Muscle of leg (tissue), 11 donors: ENCODE results near the gene MYRF. TPM values are rescaled to one million over a fixed set of nuclear protein-coding genes. Genes with fewer than 3 reads are reported as not detected.
A peak's percentile ranks its signal among the peaks of the same experiment; 100 is the strongest.

ENCODE experiments used
- DNase-seq: peaks from one replicate; pipeline ENCODE4 v3.0.0; 2013
- H3K27ac ChIP-seq: one replicate; pipeline ENCODE4 v1.5.1; 2013; ENCODE audit warnings: mild to moderate bottlenecking, low read length, control low read depth
- H3K27me3 ChIP-seq: one replicate; pipeline ENCODE4 v1.6.1; 2013; ENCODE audit warnings: low read length; ENCODE audit not compliant: control insufficient read depth, insufficient read depth
- H3K36me3 ChIP-seq: one replicate; pipeline ENCODE4 v1.6.1; 2013; ENCODE audit warnings: low read length; ENCODE audit not compliant: control insufficient read depth, insufficient read depth
- H3K4me1 ChIP-seq: one replicate; pipeline ENCODE4 v1.6.1; 2013; ENCODE audit warnings: low read length; ENCODE audit not compliant: control insufficient read depth, insufficient read depth
- H3K4me3 ChIP-seq: one replicate; pipeline ENCODE4 v1.5.1; 2013; ENCODE audit warnings: low read length, control low read depth
- H3K9me3 ChIP-seq: replicated peaks from 2 replicates; pipeline ENCODE4 v1.6.1; 2013; ENCODE audit warnings: low read depth, low read length; ENCODE audit not compliant: control insufficient read depth
- WGBS: methylation state at CpG from one replicate; pipeline ENCODE4 v1.1.5; 2013; ENCODE audit warnings: missing lambda C conversion rate; ENCODE audit not compliant: insufficient coverage; 5-methylcytosine and 5-hydroxymethylcytosine counted together
- polyA plus RNA-seq, 8 donors: library from polyadenylated mRNA; unstranded; fragments of 120-200 nt; gene quantifications; one replicate each; pipeline versions ENCODE4 v1.2.1 to v1.2.3, GENCODE V29; 2013; ENCODE audit warnings: inconsistent platforms in 1 of 8, low replicate concordance in 1 of 8; ENCODE audit not compliant: insufficient read length in 8 of 8, insufficient read depth in 1 of 8
- total RNA-seq: library from RNA; stranded (reverse); fragments of 120-200 nt; gene quantifications from one replicate; pipeline ENCODE4 v1.2.4, GENCODE V29; 2013

The MYRF gene
- total and polyA plus RNA-seq, 9 donors = 0.49 to 3.3 (median 1.3) TPM

DNA sequence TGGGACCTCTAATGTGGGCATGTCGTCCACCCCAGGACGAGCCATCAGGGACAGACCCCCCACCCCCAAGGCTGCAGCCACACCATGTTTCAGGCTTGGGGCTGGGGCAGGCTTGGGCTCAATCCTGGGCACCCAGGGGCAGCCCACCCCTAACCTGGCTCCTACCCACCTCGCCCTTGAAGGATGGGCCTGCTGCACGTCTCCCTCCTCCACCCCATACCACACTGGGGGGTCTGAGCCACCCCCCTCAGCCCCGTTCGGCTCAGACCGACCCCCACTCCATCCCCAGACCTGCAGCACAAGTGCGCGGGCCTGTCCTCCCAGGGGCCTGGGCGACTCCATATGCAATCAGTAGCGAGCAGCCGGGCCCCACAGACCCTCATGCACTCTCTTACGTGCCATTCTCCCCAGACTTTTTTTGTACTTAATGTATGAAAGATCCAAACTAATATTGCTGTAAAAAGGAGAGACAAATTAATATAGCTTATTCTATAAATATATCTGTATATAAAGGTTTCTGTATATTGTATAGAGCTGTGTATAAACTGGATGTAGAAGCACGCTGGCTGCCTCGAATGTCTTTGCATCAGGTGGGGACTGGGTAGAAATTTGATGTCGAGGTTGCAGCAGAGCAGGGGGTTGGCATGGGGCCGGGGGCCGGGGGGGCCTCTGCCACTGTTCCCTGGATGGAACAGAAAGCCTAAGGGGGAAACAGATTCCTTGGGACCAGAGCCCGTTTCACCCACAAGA, 5.8 kb upstream of the MYRF start:
- H3K4me1 ChIP-seq = peaks cover 53% of the 10 kb centered on the region
- no peak overlapping the region for H3K4me3 ChIP-seq
- H3K36me3 ChIP-seq = peaks cover 21% of the 10 kb centered on the region
- DNase-seq = no peak
- 73% methylated on average over 9 of the region's 19 CpGs for WGBS
- H3K27ac ChIP-seq = no peak overlapping the region
- peaks cover 6% of the 10 kb centered on the region for H3K27me3 ChIP-seq
- no peaks in the 10 kb centered on the region for H3K9me3 ChIP-seq

DNA sequence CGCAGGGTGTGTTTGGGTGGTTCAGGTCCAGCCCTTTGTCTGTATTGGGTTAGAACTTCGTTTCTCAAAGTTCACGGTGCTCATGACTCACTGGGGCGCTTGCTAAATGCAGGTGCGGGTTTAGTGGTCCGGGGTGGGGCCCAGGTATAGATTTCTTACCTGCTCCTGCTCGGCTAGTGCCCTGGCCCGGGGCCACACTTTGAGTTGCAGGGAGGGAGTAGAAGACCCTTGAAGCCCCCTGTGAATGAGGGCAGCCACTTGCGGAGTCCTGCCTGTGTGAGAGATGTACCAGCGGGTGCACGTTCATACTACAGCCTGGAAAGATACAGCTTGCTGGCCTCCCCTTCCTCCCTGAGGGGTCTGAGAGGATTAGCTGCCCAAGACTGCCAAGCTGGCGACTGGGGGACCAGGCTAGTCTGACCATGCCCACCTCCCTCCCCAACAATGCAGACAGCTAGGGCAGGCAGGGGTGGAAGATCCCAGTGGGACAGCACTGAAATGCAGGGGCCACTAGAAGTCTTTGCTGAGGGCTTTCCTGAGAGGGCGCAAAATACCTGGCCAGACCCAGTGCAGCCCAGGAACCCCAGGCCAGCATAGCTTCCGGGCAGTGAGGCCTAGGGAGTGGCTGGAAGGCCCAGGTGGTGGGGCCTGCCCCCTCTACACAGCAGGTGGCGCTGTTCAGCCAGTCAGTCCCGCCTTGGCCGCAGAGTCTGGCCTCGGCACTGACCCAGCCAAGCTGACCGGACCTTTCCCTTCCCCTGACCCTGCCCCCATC, 5.1 kb upstream of the MYRF start:
- peaks cover 50% of the 10 kb centered on the region for H3K4me1 ChIP-seq
- H3K9me3 ChIP-seq = no peaks in the 10 kb centered on the region
- H3K27ac ChIP-seq = no peak overlapping the region
- peak; percentile 68 for DNase-seq
- 72% methylated on average over 11 of the region's 19 CpGs for WGBS
- no peak overlapping the region for H3K4me3 ChIP-seq
- H3K27me3 ChIP-seq = peaks cover 11% of the 10 kb centered on the region
- H3K36me3 ChIP-seq = peaks cover 14% of the 10 kb centered on the region

DNA sequence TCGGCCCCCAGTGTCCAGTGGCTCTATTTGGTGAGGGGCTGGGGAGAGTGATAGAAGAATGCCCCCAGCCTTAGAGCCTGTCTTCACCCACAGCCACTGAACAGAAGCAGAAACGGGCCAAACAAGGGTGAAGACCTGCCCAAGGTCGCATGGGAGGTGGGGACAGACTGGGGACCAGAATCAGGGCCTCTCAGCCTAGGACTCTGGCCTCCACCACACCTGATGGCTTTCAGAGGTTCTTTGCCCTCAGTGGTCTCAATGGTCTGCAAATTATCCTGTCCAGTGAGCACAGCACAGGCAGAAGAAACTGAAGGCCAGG, 4.5 kb upstream of the MYRF start:
- Histone ChIP-seq H3K36me3 (peaks cover 14% of the 10 kb centered on the region), H3K4me3 (no peak overlapping the region), H3K27ac (no peak overlapping the region), H3K9me3 (no peaks in the 10 kb centered on the region), H3K27me3 (peaks cover 15% of the 10 kb centered on the region), H3K4me1 (peaks cover 48% of the 10 kb centered on the region)
- 44% methylated on average over 2 of the region's 3 CpGs for WGBS
- DNase-seq = no peak

DNA sequence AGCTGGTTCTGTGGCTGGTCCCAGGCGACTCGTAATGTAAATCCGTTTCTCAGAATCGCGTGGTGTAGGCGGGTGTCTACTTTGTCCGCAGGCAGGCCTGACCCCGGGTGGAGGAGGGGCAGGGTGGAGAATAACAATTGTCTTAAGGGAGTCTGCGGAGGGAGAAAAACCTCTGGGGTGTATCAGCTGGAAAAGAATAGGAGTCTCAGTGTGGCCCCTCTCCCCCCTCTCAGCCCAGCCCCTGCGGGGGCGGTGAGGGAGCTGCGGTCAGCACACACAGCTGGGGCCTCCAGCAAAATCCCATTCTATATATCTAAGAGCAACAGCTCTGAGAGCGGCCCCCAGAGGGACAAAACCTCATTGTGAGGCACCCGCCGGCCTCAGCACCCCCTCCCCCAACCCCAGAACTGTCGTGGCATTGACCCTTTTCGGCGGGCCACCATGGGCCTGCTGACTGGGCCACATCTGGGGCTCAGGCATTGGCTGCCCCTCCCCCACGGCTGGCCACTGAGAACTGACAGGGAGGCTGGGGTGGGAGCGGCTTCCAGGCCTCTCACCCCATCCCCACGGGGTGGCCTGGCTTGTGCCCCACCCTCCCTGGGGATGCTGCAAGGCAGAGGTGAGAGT, 2.7 kb upstream of the MYRF start:
- Histone ChIP-seq H3K27me3 (peaks cover 26% of the 10 kb centered on the region), H3K4me3 (no peak overlapping the region), H3K36me3 (peaks cover 2% of the 10 kb centered on the region), H3K27ac (no peak overlapping the region), H3K9me3 (no peaks in the 10 kb centered on the region), H3K4me1 (peaks cover 53% of the 10 kb centered on the region)
- WGBS = 15% methylated on average over 12 of the region's 21 CpGs
- peak; percentile 45 for DNase-seq

DNA sequence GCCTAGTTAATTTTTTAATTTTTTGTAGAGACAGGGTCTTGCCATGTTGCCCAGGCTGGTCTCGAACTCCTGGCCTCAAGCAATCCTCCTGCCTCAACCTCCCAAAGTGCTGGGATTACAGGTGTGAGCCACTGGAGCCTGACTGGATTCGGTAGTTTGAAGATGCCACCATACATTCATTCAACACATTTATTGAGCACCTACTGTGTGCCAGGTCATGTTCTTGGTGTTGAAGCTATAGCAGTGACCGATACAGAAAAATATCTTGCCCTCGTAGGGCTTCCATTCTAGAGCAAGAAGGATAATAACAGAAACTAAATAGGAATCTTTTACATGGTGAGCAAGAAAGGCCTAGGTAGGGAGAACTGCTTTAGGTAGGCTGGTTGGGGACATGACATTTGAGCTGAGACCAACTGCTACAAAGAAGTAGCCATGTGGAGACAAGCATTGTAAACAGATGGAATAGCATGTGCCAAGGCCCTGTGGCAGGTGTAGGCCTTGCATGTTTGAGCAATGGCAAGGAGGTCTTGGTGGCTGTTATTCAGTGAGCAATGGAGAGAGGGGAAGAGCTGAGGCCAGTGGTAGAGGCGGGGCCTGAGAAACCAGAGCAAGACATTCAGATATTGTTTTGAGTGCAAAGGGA, 1.7 kb upstream of the MYRF start:
- Histone ChIP-seq H3K4me3 (no peak overlapping the region), H3K9me3 (no peaks in the 10 kb centered on the region), H3K27me3 (peaks cover 30% of the 10 kb centered on the region), H3K36me3 (no peaks in the 10 kb centered on the region), H3K27ac (no peak overlapping the region), H3K4me1 (peaks cover 45% of the 10 kb centered on the region)
- no peak for DNase-seq
- 93% methylated on average over 4 of the region's 5 CpGs for WGBS

DNA sequence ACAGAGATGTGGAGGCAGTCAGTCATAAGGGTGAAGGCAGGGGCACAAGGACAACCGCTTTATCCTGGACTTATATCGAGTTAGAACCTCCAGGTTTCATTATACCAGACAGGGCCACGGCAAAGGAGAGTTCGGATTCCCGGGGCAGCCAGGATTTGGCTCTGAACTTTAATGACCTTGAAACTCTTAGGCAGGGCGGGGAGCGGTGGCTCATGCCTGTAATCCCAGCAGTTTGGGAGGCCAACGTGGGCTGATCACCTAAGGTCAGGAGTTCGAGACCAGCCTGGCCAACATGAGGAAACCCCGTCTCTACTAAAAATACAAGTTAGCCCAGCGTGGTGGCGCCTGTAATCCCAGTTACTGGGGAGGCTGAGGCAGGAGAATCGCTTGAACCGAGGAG, 1.1 kb upstream of the MYRF start:
- Histone ChIP-seq H3K4me1 (peaks cover 39% of the 10 kb centered on the region), H3K36me3 (no peaks in the 10 kb centered on the region), H3K9me3 (no peaks in the 10 kb centered on the region), H3K27me3 (peaks cover 30% of the 10 kb centered on the region), H3K4me3 (no peak overlapping the region), H3K27ac (no peak overlapping the region)
- no peak for DNase-seq
- WGBS = 82% methylated on average over 14 of the region's 14 CpGs

DNA sequence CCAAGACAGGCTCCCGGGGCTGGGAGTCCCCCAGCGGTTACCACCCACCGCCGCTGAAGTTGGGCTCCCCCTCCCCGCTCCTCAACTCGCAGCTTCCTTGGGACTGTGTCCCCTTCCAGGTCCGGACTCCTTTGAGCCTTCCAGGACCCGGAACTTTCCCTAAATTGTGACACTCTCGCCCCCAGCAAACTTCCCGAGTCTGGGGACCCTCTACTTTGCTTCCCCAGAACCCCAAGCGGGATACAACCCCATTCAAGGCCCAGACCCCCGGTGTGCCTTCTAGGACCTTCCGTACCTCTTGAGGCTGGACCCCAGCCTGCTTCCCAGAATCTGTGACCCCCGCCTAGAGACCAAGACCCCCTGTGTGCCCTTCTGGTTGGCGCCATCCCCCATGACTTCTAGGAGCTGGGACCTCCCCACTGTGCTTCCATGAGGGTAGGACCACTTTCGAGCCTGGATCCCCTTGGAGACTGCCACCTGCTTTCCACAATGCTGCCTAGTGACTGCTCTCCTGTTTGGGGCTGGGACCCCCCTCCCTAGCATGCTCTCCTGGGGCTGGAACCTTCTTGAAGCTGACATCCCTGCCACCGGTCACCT, 587 bp downstream of the MYRF start:
- Histone ChIP-seq H3K27me3 (peaks cover 30% of the 10 kb centered on the region), H3K36me3 (no peaks in the 10 kb centered on the region), H3K4me3 (peak overlapping the region; percentile 46), H3K27ac (no peak overlapping the region), H3K4me1 (peaks cover 31% of the 10 kb centered on the region), H3K9me3 (no peaks in the 10 kb centered on the region)
- 27% methylated on average over 17 of the region's 17 CpGs for WGBS
- DNase-seq = no peak

DNA sequence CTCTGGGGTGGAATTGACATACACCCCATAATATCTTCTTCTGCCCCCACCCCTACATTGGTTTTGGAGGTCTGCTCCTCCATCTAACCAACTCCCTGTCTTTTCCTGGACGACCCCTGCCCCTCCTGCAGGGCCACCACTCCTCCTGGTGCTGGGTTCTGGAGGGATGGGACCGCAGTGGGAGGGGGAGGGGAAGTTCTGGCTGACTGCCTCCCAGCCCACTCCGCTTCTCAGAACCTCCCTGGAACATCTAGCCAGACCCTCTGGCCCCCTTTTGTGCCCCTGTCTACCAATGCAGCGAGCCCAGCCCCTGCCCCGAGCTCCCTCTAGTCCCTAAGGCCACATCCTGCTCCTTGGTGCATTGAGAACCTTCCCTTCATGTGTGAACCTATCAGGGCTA, 1.2 kb downstream of the MYRF start:
- WGBS = 75% methylated on average over 2 of the region's 5 CpGs
- peaks cover 26% of the 10 kb centered on the region for H3K4me1 ChIP-seq
- H3K36me3 ChIP-seq = no peaks in the 10 kb centered on the region
- H3K9me3 ChIP-seq = no peaks in the 10 kb centered on the region
- no peak overlapping the region for H3K4me3 ChIP-seq
- no peak overlapping the region for H3K27ac ChIP-seq
- H3K27me3 ChIP-seq = peaks cover 30% of the 10 kb centered on the region
- DNase-seq = no peak

DNA sequence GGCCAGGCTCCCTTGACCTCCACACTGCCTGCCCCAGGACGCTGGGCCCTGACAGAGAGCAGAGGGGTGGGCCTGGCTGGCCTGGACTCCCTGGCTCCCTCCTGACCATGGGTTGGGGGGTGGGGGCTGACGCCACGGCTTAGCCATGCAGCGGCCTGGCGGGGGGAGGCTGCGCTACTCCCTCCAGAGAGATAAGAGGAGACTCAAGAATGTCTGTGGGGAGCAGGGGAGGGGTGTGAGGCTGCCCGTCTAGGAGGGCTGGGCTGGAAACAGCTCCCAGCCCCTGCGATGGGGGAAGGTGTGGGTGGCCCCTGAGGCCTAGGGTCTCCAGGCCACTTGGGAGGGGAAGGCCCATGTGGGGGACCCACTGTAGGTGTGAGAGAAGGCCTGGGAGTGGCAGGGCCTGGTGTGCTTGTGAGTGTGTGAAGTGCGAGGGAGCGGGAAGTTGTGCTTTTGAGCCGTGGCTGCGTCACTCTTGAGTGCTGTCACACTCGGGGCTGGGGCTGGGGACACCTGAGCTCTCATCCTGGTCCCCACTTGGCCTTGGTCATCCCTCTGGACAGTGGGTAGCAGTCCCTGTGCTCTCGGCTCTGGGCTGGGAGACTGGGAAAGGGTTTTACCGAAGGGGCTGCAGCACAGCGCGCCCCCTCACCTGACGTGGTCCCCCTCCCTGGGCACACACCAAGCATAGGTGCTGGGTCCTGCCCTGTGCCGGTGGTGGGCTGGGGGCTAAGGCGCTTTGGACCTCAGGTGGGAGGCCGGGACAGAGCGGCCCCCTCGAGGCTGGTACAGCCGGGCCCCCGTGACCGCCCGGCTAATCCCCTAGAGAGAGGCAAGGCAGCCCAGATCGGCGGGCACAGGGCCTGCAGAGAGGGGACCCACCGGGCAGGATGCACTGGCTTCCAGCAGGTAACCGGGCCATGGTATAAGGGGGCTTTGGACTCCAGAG, 2.4 kb downstream of the MYRF start:
- Histone ChIP-seq H3K4me3 (no peak overlapping the region), H3K36me3 (no peaks in the 10 kb centered on the region), H3K4me1 (peaks cover 15% of the 10 kb centered on the region), H3K27ac (no peak overlapping the region), H3K9me3 (no peaks in the 10 kb centered on the region), H3K27me3 (peaks cover 28% of the 10 kb centered on the region)
- WGBS = 70% methylated on average over 29 of the region's 31 CpGs
- DNase-seq = no peak
